NCI-H446 (cell line): ENCODE measurements around the gene KAZN.

ENCODE experiments used
- DNase-seq, 2 experiments: peaks; one replicate each; lab custom pipeline; 2025; lab: John Stamatoyannopoulos, UW

The KAZN gene

GRCh38 chr1:15094719-15095495 lies 496.4 kb downstream of the KAZN start:
- no peak for DNase-seq

- DNase-seq, result no peak
Observed at GRCh38 chr1:15095496-15095875, 497.0 kb downstream of the KAZN start.

GRCh38 chr1:15096293-15096692 lies 497.8 kb downstream of the KAZN start:
- DNase-seq, result no peak

- DNase-seq, result no peak
Observed at GRCh38 chr1:15098176-15099125, 500.0 kb downstream of the KAZN start.

- no peak for DNase-seq
Observed at GRCh38 chr1:15099441-15100120, 501.1 kb downstream of the KAZN start.

- peak in 1 of 2 experiments; percentile 44 for DNase-seq
Observed at GRCh38 chr1:15100121-15100879, 501.8 kb downstream of the KAZN start.

GRCh38 chr1:15100880-15101760 lies 502.6 kb downstream of the KAZN start:
- no peak for DNase-seq

GRCh38 chr1:15101801-15102200 lies 503.3 kb downstream of the KAZN start:
- DNase-seq, result no peak

- DNase-seq, result no peak
Observed at GRCh38 chr1:15102646-15103045, 504.2 kb downstream of the KAZN start.

GRCh38 chr1:15103211-15103610 lies 504.7 kb downstream of the KAZN start:
- no peak for DNase-seq

- DNase-seq, result no peak
Observed at GRCh38 chr1:15103906-15104305, 505.4 kb downstream of the KAZN start.

- DNase-seq, result no peak
Observed at GRCh38 chr1:15104768-15105167, 506.3 kb downstream of the KAZN start.

- no peak for DNase-seq
Observed at GRCh38 chr1:15106608-15107007, 508.1 kb downstream of the KAZN start.

GRCh38 chr1:15107058-15107687 lies 508.7 kb downstream of the KAZN start:
- no peak for DNase-seq

- no peak for DNase-seq
Observed at GRCh38 chr1:15107911-15108310, 509.4 kb downstream of the KAZN start.

GRCh38 chr1:15110128-15110866 lies 511.8 kb downstream of the KAZN start:
- no peak for DNase-seq

- DNase-seq, result no peak
Observed at GRCh38 chr1:15110867-15111230, 512.4 kb downstream of the KAZN start.

GRCh38 chr1:15113146-15113545 lies 514.7 kb downstream of the KAZN start:
- no peak for DNase-seq

GRCh38 chr1:15114884-15115283 lies 516.4 kb downstream of the KAZN start:
- no peak for DNase-seq
